ENCODE results near the gene NUP210L. TPM values are rescaled to one million over a fixed set of nuclear protein-coding genes. Genes with fewer than 3 reads are reported as not detected.

NUP210L gene
- total and polyA plus RNA-seq, 9 of the 15 experiments (the other 6 are each of a cell fraction or from before 2014, with no cell fraction given): 0.01 to 0.04 TPM; not detected in 7

- TF ChIP-seq CEBPZ (IDR thresholded peaks at IDR 0.05; ENCODE audit: borderline replicate concordance, low read depth, low read length) (no peak), ZNF24 (IDR thresholded peaks at IDR 0.05) (peak; percentile 42; the same call in 1 of the 2 replicates), MECOM (CRISPR knock-in tag; IDR thresholded peaks at IDR 0.05) (no peak), SNRNP70 (optimal IDR thresholded peaks at IDR 0.05; ENCODE audit: low read depth, low read length) (no peak), PML (IDR thresholded peaks at IDR 0.05; ENCODE audit: low read length) (peak; percentile 68; the same call in 1 of the 2 replicates), HMBOX1 (IDR thresholded peaks at IDR 0.05) (peak; percentile 90), ARID1B (IDR thresholded peaks at IDR 0.05) (peak; percentile 91), NFYB (IDR thresholded peaks at IDR 0.05; ENCODE audit: extremely low read depth, insufficient read length) (no peak), ZNF407 (IDR thresholded peaks at IDR 0.05; ENCODE audit: low read depth) (no peak), ZFP30 (CRISPR knock-in tag; IDR thresholded peaks at IDR 0.05; ENCODE audit: borderline replicate concordance) (no peak), AFF4 (CRISPR knock-in tag; IDR thresholded peaks at IDR 0.05) (no peak)
Observed at GRCh38 chr1:154186852-154187501, 32.1 kb upstream of the NUP210L start (continued).

Data from K562 (cell line).